ENCODE measurements around the gene BFSP1. TPM values are rescaled to one million over a fixed set of nuclear protein-coding genes. Genes with fewer than 3 reads are reported as not detected.

The BFSP1 gene
- total RNA-seq, 2 experiments from 2014 or later: 1.7 to 3.2 TPM

GRCh38 chr20:17525650-17526049 lies 5.5 kb downstream of the BFSP1 start:
- CTCF ChIA-PET: interaction anchor here (1.0 kb wide), 1 partner anchor 11 kb away, joined by 3 read pairs; no protein-coding TSS in a partner anchor
- peaks cover 10% of the 10 kb centered on the region for H3K4me1 Mint-ChIP-seq
- DNase-seq: no peak
- H3K4me3 Mint-ChIP-seq: no peak overlapping the region
- ATAC-seq: peak; percentile 47
- H3K9me3 Mint-ChIP-seq (ENCODE audit: low read depth): no peaks in the 10 kb centered on the region
- H3K27me3 Mint-ChIP-seq: peaks cover 12% of the 10 kb centered on the region
- no peak overlapping the region for H3K27ac Mint-ChIP-seq
- H3K36me3 Mint-ChIP-seq: no peaks in the 10 kb centered on the region

GRCh38 chr20:17525132-17525531 lies 6.0 kb downstream of the BFSP1 start:
- Mint-ChIP-seq H3K27ac (no peak overlapping the region), H3K4me3 (no peak overlapping the region), H3K36me3 (no peaks in the 10 kb centered on the region), H3K27me3 (peaks cover 7% of the 10 kb centered on the region), H3K9me3 (ENCODE audit: low read depth) (no peaks in the 10 kb centered on the region), H3K4me1 (peaks cover 7% of the 10 kb centered on the region)
- CTCF ChIA-PET: interaction anchor here (1.0 kb wide), 1 partner anchor 12 kb away, joined by 3 read pairs; no protein-coding TSS in a partner anchor
- ATAC-seq (no peak), DNase-seq (no peak)

- no peak for DNase-seq
- CTCF ChIA-PET: interaction anchor here (1.0 kb wide), 1 partner anchor 92 kb away, joined by 3 read pairs; no protein-coding TSS in a partner anchor
- Mint-ChIP-seq H3K4me3 (no peak overlapping the region), H3K9me3 (ENCODE audit: low read depth) (no peaks in the 10 kb centered on the region), H3K27me3 (peaks cover 4% of the 10 kb centered on the region), H3K27ac (no peak overlapping the region), H3K4me1 (peaks cover 6% of the 10 kb centered on the region), H3K36me3 (no peaks in the 10 kb centered on the region)
- no peak for ATAC-seq
Observed at GRCh38 chr20:17524560-17524959, 6.6 kb downstream of the BFSP1 start.

- Mint-ChIP-seq H3K27me3 (peaks cover 4% of the 10 kb centered on the region), H3K36me3 (no peaks in the 10 kb centered on the region), H3K27ac (no peak overlapping the region), H3K9me3 (ENCODE audit: low read depth) (no peaks in the 10 kb centered on the region), H3K4me3 (no peak overlapping the region), H3K4me1 (peaks cover 6% of the 10 kb centered on the region)
- DNase-seq: no peak
- CTCF ChIA-PET: interaction anchor here (1.0 kb wide), 2 partner anchors 47 to 93 kb away, joined by 3 read pairs; partner anchors contain the start of gene DSTN
- no peak for ATAC-seq
Observed at GRCh38 chr20:17523326-17523725, 7.9 kb downstream of the BFSP1 start.

GRCh38 chr20:17522528-17522927 lies 8.7 kb downstream of the BFSP1 start:
- H3K27ac Mint-ChIP-seq: no peak overlapping the region
- ATAC-seq (no peak), DNase-seq (no peak)
- no peaks in the 10 kb centered on the region for H3K9me3 Mint-ChIP-seq (ENCODE audit: low read depth)
- H3K4me1 Mint-ChIP-seq: peaks cover 6% of the 10 kb centered on the region
- peaks cover 4% of the 10 kb centered on the region for H3K27me3 Mint-ChIP-seq
- CTCF ChIA-PET: no interaction called here
- no peak overlapping the region for H3K4me3 Mint-ChIP-seq
- H3K36me3 Mint-ChIP-seq: no peaks in the 10 kb centered on the region

- DNase-seq (no peak), ATAC-seq (no peak)
- CTCF ChIA-PET: no interaction called here
- Mint-ChIP-seq H3K36me3 (no peaks in the 10 kb centered on the region), H3K4me1 (peaks cover 4% of the 10 kb centered on the region), H3K27me3 (no peaks in the 10 kb centered on the region), H3K27ac (no peak overlapping the region), H3K4me3 (no peak overlapping the region), H3K9me3 (ENCODE audit: low read depth) (no peaks in the 10 kb centered on the region)
Observed at GRCh38 chr20:17520583-17520982, 10.6 kb downstream of the BFSP1 start.

GRCh38 chr20:17519606-17520285 lies 11.4 kb downstream of the BFSP1 start:
- Mint-ChIP-seq H3K4me3 (no peak overlapping the region), H3K36me3 (no peaks in the 10 kb centered on the region), H3K9me3 (ENCODE audit: low read depth) (no peaks in the 10 kb centered on the region), H3K27me3 (no peaks in the 10 kb centered on the region), H3K4me1 (peaks cover 3% of the 10 kb centered on the region), H3K27ac (no peak overlapping the region)
- no peak for ATAC-seq
- no peak for DNase-seq
- CTCF ChIA-PET: no interaction called here

GRCh38 chr20:17518339-17519052 lies 12.7 kb downstream of the BFSP1 start:
- Mint-ChIP-seq H3K4me1 (peaks cover 3% of the 10 kb centered on the region), H3K4me3 (no peak overlapping the region), H3K27me3 (no peaks in the 10 kb centered on the region), H3K9me3 (ENCODE audit: low read depth) (no peaks in the 10 kb centered on the region), H3K27ac (no peak overlapping the region), H3K36me3 (no peaks in the 10 kb centered on the region)
- ATAC-seq: no peak
- no peak for DNase-seq
- CTCF ChIA-PET: no interaction called here

GRCh38 chr20:17515053-17515452 lies 16.1 kb downstream of the BFSP1 start:
- Mint-ChIP-seq H3K9me3 (ENCODE audit: low read depth) (no peaks in the 10 kb centered on the region), H3K27ac (no peak overlapping the region), H3K4me3 (no peak overlapping the region), H3K36me3 (peaks cover 4% of the 10 kb centered on the region), H3K27me3 (no peaks in the 10 kb centered on the region), H3K4me1 (peaks cover 20% of the 10 kb centered on the region)
- ATAC-seq (no peak), DNase-seq (no peak)
- CTCF ChIA-PET: interaction anchor here (1.0 to 1.1 kb wide), 2 partner anchors 17 to 22 kb away, joined by 3 to 5 read pairs; no protein-coding TSS in a partner anchor

GRCh38 chr20:17513939-17514338 lies 17.2 kb downstream of the BFSP1 start:
- no peak for ATAC-seq
- CTCF ChIA-PET: interaction anchor here (1.0 to 1.9 kb wide), 4 partner anchors 9 to 23 kb away, joined by 3 to 10 read pairs (median 4); no protein-coding TSS in a partner anchor

GRCh38 chr20:17511401-17511800 lies 19.8 kb downstream of the BFSP1 start:
- H3K4me3 Mint-ChIP-seq: no peak overlapping the region
- ATAC-seq: peak; percentile 60
- peaks cover 10% of the 10 kb centered on the region for H3K36me3 Mint-ChIP-seq
- peaks cover 43% of the 10 kb centered on the region for H3K4me1 Mint-ChIP-seq
- peak overlapping the region; percentile 0 for H3K27ac Mint-ChIP-seq
- no peaks in the 10 kb centered on the region for H3K9me3 Mint-ChIP-seq (ENCODE audit: low read depth)
- CTCF ChIA-PET: interaction anchor here (1.2 to 2.3 kb wide), 4 partner anchors 17 to 99 kb away, joined by 3 to 11 read pairs (median 6); partner anchors contain the start of gene BFSP1
- DNase-seq: peak; percentile 81
- H3K27me3 Mint-ChIP-seq: peaks cover 2% of the 10 kb centered on the region

More at GRCh38 chr20:17513939-17514338, 17.2 kb downstream of the BFSP1 start:
- Mint-ChIP-seq H3K36me3 (peaks cover 5% of the 10 kb centered on the region), H3K4me1 (peaks cover 22% of the 10 kb centered on the region), H3K9me3 (ENCODE audit: low read depth) (no peaks in the 10 kb centered on the region), H3K4me3 (no peak overlapping the region), H3K27ac (no peak overlapping the region), H3K27me3 (no peaks in the 10 kb centered on the region)
- no peak for DNase-seq

GRCh38 chr20:17510548-17510947 lies 20.6 kb downstream of the BFSP1 start:
- no peak overlapping the region for H3K4me3 Mint-ChIP-seq
- H3K9me3 Mint-ChIP-seq (ENCODE audit: low read depth): no peaks in the 10 kb centered on the region
- no peak overlapping the region for H3K27ac Mint-ChIP-seq
- H3K4me1 Mint-ChIP-seq: peaks cover 51% of the 10 kb centered on the region
- CTCF ChIA-PET: interaction anchor here (1.7 to 2.3 kb wide), 2 partner anchors 21 to 26 kb away, joined by 6 to 11 read pairs; partner anchors contain the start of gene BFSP1
- ATAC-seq (no peak), DNase-seq (no peak)
- H3K27me3 Mint-ChIP-seq: peaks cover 2% of the 10 kb centered on the region
- peaks cover 10% of the 10 kb centered on the region for H3K36me3 Mint-ChIP-seq

- DNase-seq: no peak
- Mint-ChIP-seq H3K27ac (no peak overlapping the region), H3K36me3 (peaks cover 10% of the 10 kb centered on the region), H3K4me1 (peaks cover 68% of the 10 kb centered on the region), H3K27me3 (peaks cover 2% of the 10 kb centered on the region), H3K4me3 (no peak overlapping the region), H3K9me3 (ENCODE audit: low read depth) (no peaks in the 10 kb centered on the region)
- CTCF ChIA-PET: no interaction called here
- no peak for ATAC-seq
Observed at GRCh38 chr20:17508756-17509155, 22.4 kb downstream of the BFSP1 start.
